Activated T-cell treated with anti-CD3 and anti-CD28 coated beads, Interleukin-2, amount 50 U/mL, for 72 hours (primary cell): ENCODE measurements around the gene FOXA3. TPM values are rescaled to one million over a fixed set of nuclear protein-coding genes. Genes with fewer than 3 reads are reported as not detected.

Experiments used
- ATAC-seq, 2 donors: fragments of 150-1000 bp; cut with Tn5 transposase; replicated peaks in 1 of 2; 2 replicates each; pipeline ENCODE4 v1.10.0; 2021; ENCODE audit warnings: moderate library complexity in 2 of 2, mild to moderate bottlenecking in 1 of 2
- DNase-seq, 2 donors: peaks; one replicate each; pipeline ENCODE4 v3.0.0; 2021 to 2022; ENCODE audit warnings: mixed read lengths in 1 of 2
- H3K27ac Mint-ChIP-seq: one replicate; pipeline ENCODE4 v1.8.0; 2022; ENCODE audit warnings: mild to moderate bottlenecking, moderate library complexity, mixed read lengths
- H3K27me3 Mint-ChIP-seq: one replicate; pipeline ENCODE4 v1.8.0; 2022; ENCODE audit warnings: low read depth, mixed read lengths
- H3K36me3 Mint-ChIP-seq, 2 donors: one replicate each; pipeline ENCODE4 v1.8.0; 2022; ENCODE audit warnings: mixed read lengths in 2 of 2, mild to moderate bottlenecking in 1 of 2; ENCODE audit not compliant: insufficient read depth in 2 of 2
- H3K4me1 Mint-ChIP-seq: one replicate; pipeline ENCODE4 v1.8.0; 2022; ENCODE audit warnings: low read depth, mixed read lengths
- H3K4me3 Mint-ChIP-seq, 2 donors: one replicate each; pipeline ENCODE4 v1.8.0; 2022; ENCODE audit warnings: mild to moderate bottlenecking in 2 of 2, mixed read lengths in 2 of 2, moderate library complexity in 2 of 2
- H3K9me3 Mint-ChIP-seq, 2 donors: one replicate each; pipeline ENCODE4 v1.8.0; 2022; ENCODE audit warnings: mixed read lengths in 2 of 2
- total RNA-seq, 2 donors: library from RNA; stranded (reverse); gene quantifications; one replicate each; pipeline ENCODE4 v1.2.3, GENCODE V29; 2022

Gene FOXA3
- total RNA-seq, 2 donors from 2014 or later: 0.88 to 1.6 TPM

- Mint-ChIP-seq H3K27me3 (peaks cover 4% of the 10 kb centered on the region), H3K4me3 (no peak overlapping the region), H3K4me1 (peaks cover 8% of the 10 kb centered on the region), H3K9me3 (no peaks in the 10 kb centered on the region), H3K27ac (no peak overlapping the region), H3K36me3 (no peaks in the 10 kb centered on the region)
- ATAC-seq (no peak), DNase-seq (no peak)
Measured at GRCh38 chr19:45870798-45871197, 6.7 kb downstream of the FOXA3 start.

GRCh38 chr19:45872095-45872919 is 8.2 kb downstream of the FOXA3 start:
- H3K36me3 Mint-ChIP-seq: no peaks in the 10 kb centered on the region

GRCh38 chr19:45873219-45873772 is 9.2 kb downstream of the FOXA3 start:
- H3K4me3 Mint-ChIP-seq: no peak overlapping the region
- no peaks in the 10 kb centered on the region for H3K36me3 Mint-ChIP-seq
- ATAC-seq (no peak), DNase-seq (no peak)
- peaks cover 13% of the 10 kb centered on the region for H3K27me3 Mint-ChIP-seq
- H3K27ac Mint-ChIP-seq: no peak overlapping the region
- H3K4me1 Mint-ChIP-seq: peaks cover 27% of the 10 kb centered on the region
- no peaks in the 10 kb centered on the region for H3K9me3 Mint-ChIP-seq

More at GRCh38 chr19:45872095-45872919, 8.2 kb downstream of the FOXA3 start:
- H3K4me1 Mint-ChIP-seq: peaks cover 17% of the 10 kb centered on the region
- H3K27me3 Mint-ChIP-seq: peaks cover 7% of the 10 kb centered on the region
- no peak overlapping the region for H3K4me3 Mint-ChIP-seq
- ATAC-seq (no peak), DNase-seq (no peak)
- H3K9me3 Mint-ChIP-seq: no peaks in the 10 kb centered on the region
- H3K27ac Mint-ChIP-seq: no peak overlapping the region

GRCh38 chr19:45874620-45874966 is 10.5 kb downstream of the FOXA3 start:
- Mint-ChIP-seq H3K9me3 (no peaks in the 10 kb centered on the region), H3K4me1 (peaks cover 31% of the 10 kb centered on the region), H3K4me3 (no peak overlapping the region), H3K27ac (no peak overlapping the region), H3K27me3 (peaks cover 13% of the 10 kb centered on the region), H3K36me3 (no peaks in the 10 kb centered on the region)
- ATAC-seq (no peak), DNase-seq (no peak)

GRCh38 chr19:45876161-45876410 is 12.0 kb downstream of the FOXA3 start:
- H3K27me3 Mint-ChIP-seq: peaks cover 13% of the 10 kb centered on the region
- peak overlapping the region; percentile 4 to 38 for H3K4me3 Mint-ChIP-seq
- H3K9me3 Mint-ChIP-seq: no peaks in the 10 kb centered on the region
- H3K27ac Mint-ChIP-seq: no peak overlapping the region
- no peaks in the 10 kb centered on the region for H3K36me3 Mint-ChIP-seq
- H3K4me1 Mint-ChIP-seq: peaks cover 31% of the 10 kb centered on the region
- peak; percentile 76 to 79 for ATAC-seq
- peak; percentile 59 to 69 for DNase-seq

- no peak for DNase-seq
- H3K27ac Mint-ChIP-seq: no peak overlapping the region
- peak in 1 of 2 donors; percentile 16 for ATAC-seq
- H3K27me3 Mint-ChIP-seq: peaks cover 13% of the 10 kb centered on the region
- H3K4me1 Mint-ChIP-seq: peaks cover 36% of the 10 kb centered on the region
- no peaks in the 10 kb centered on the region for H3K36me3 Mint-ChIP-seq
- peak overlapping the region; percentile 4 to 38 for H3K4me3 Mint-ChIP-seq
- no peaks in the 10 kb centered on the region for H3K9me3 Mint-ChIP-seq
Measured at GRCh38 chr19:45876411-45877197, 12.5 kb downstream of the FOXA3 start.

- Mint-ChIP-seq H3K4me1 (peaks cover 47% of the 10 kb centered on the region), H3K27me3 (peaks cover 13% of the 10 kb centered on the region), H3K36me3 (peaks cover 0 to under 1% of the 10 kb centered on the region in 2 donors), H3K9me3 (no peaks in the 10 kb centered on the region), H3K27ac (no peak overlapping the region), H3K4me3 (peak overlapping the region in 1 of 2 donors; percentile 38)
- DNase-seq: peak; percentile 51 to 63
- peak; percentile 88 to 89 for ATAC-seq
Measured at GRCh38 chr19:45878043-45878794, 14.1 kb downstream of the FOXA3 start.

- no peak for DNase-seq
- Mint-ChIP-seq H3K4me3 (no peak overlapping the region), H3K27me3 (peaks cover 13% of the 10 kb centered on the region), H3K4me1 (peaks cover 55% of the 10 kb centered on the region), H3K9me3 (no peaks in the 10 kb centered on the region), H3K27ac (no peak overlapping the region), H3K36me3 (peaks cover 0 to 2% of the 10 kb centered on the region in 2 donors)
- ATAC-seq: no peak
Measured at GRCh38 chr19:45879055-45879454, 14.9 kb downstream of the FOXA3 start.

- Mint-ChIP-seq H3K4me1 (peaks cover 56% of the 10 kb centered on the region), H3K27ac (no peak overlapping the region), H3K4me3 (no peak overlapping the region), H3K27me3 (peaks cover 13% of the 10 kb centered on the region), H3K9me3 (no peaks in the 10 kb centered on the region), H3K36me3 (peaks cover 0 to 2% of the 10 kb centered on the region in 2 donors)
- no peak for ATAC-seq
- DNase-seq: no peak
Measured at GRCh38 chr19:45879971-45880370, 15.8 kb downstream of the FOXA3 start.

- ATAC-seq (no peak), DNase-seq (no peak)
- Mint-ChIP-seq H3K36me3 (peaks cover 0 to 2% of the 10 kb centered on the region in 2 donors), H3K27ac (no peak overlapping the region), H3K4me3 (no peak overlapping the region), H3K27me3 (peaks cover 8% of the 10 kb centered on the region), H3K4me1 (peaks cover 47% of the 10 kb centered on the region), H3K9me3 (no peaks in the 10 kb centered on the region)
Measured at GRCh38 chr19:45881082-45881908, 17.2 kb downstream of the FOXA3 start.

- no peak for ATAC-seq
- Mint-ChIP-seq H3K9me3 (no peaks in the 10 kb centered on the region), H3K36me3 (peaks cover 0 to 2% of the 10 kb centered on the region in 2 donors), H3K27me3 (peaks cover 6% of the 10 kb centered on the region), H3K4me3 (no peak overlapping the region), H3K4me1 (peaks cover 44% of the 10 kb centered on the region), H3K27ac (no peak overlapping the region)
- DNase-seq: no peak
Measured at GRCh38 chr19:45881909-45882528, 17.9 kb downstream of the FOXA3 start.
